ENCODE measurements around the gene CDK3. TPM values are rescaled to one million over a fixed set of nuclear protein-coding genes. Genes with fewer than 3 reads are reported as not detected.
A peak's percentile ranks its signal among the peaks of the same experiment; 100 is the strongest.

CDK3 gene
- total and polyA plus RNA-seq, 9 of the 15 experiments (the other 6 are each of a cell fraction or from before 2014, with no cell fraction given), result 0.55 to 8.2 (median 4.7) TPM

- peak; percentile 97 for TF ChIP-seq ZFX (CRISPR knock-in tag; IDR thresholded peaks at IDR 0.05)
- peak; percentile 15; the same call in 1 of the 2 replicates for TF ChIP-seq SIN3B (IDR thresholded peaks at IDR 0.05; ENCODE audit: low read depth)
- peak in 1 of 2 experiments; percentile 61; a peak in 1 of 4 replicates for TF ChIP-seq ZNF639 (CRISPR knock-in tag; conservative IDR thresholded peaks at IDR 0.05 in 1 of 2, IDR thresholded peaks at IDR 0.05 in 1 of 2)
- TF ChIP-seq ZNF3 (CRISPR knock-in tag; IDR thresholded peaks at IDR 0.05), result no peak
- peak; percentile 45; the same call in 1 of the 2 replicates for TF ChIP-seq BCL6 (CRISPR knock-in tag; IDR thresholded peaks at IDR 0.05)
- TF ChIP-seq CLOCK (CRISPR knock-in tag; IDR thresholded peaks at IDR 0.05; ENCODE audit: borderline replicate concordance), result no peak
- peak; percentile 66 for TF ChIP-seq ASH1L (IDR thresholded peaks at IDR 0.05; ENCODE audit: borderline replicate concordance, low read depth, partially characterized antibody)
- TF ChIP-seq TFE3 (CRISPR knock-in tag; IDR thresholded peaks at IDR 0.05), result peak; percentile 100
- TF ChIP-seq ARID1B (IDR thresholded peaks at IDR 0.05), result 0 out of 2 replicates have a peak, but pooled peaks have one; percentile 32
- no peak for TF ChIP-seq LARP7 (IDR thresholded peaks at IDR 0.05)
- TF ChIP-seq EP400 (IDR thresholded peaks at IDR 0.05), result peak; percentile 92
- peak; percentile 72; the same call in 1 of the 2 replicates for TF ChIP-seq CHCHD3 (CRISPR knock-in tag; IDR thresholded peaks at IDR 0.05)
- TF ChIP-seq TGIF2 (CRISPR knock-in tag; IDR thresholded peaks at IDR 0.05), result peak; percentile 65; the same call in 1 of the 2 replicates
- no peak; the same call in 1 of the 2 replicates for TF ChIP-seq GTF2E2 (tag; IDR thresholded peaks at IDR 0.05)
- 0 out of 2 replicates have a peak, but pooled peaks have one; percentile 15 for TF ChIP-seq ETV5 (CRISPR knock-in tag; IDR thresholded peaks at IDR 0.05; ENCODE audit: low read depth)
- TF ChIP-seq ZNF507 (tag; conservative IDR thresholded peaks at IDR 0.05), result no peak
- TF ChIP-seq XRCC4 (IDR thresholded peaks at IDR 0.05; ENCODE audit: extremely low read depth, insufficient read depth, insufficient read length), result no peak
These were observed 21.5 kb upstream of the CDK3 start, which contains the start of the genes ACOX1 and TEN1 (continued) for GRCh38 chr17:75978938-75979704.

Measured in K562 (cell line).